ENCODE data around the gene CARD8. TPM values are rescaled to one million over a fixed set of nuclear protein-coding genes. Genes with fewer than 3 reads are reported as not detected.

CARD8 gene
- total and polyA plus RNA-seq, 8 donors = 8.6 to 26.0 (median 16.8) TPM

DNA sequence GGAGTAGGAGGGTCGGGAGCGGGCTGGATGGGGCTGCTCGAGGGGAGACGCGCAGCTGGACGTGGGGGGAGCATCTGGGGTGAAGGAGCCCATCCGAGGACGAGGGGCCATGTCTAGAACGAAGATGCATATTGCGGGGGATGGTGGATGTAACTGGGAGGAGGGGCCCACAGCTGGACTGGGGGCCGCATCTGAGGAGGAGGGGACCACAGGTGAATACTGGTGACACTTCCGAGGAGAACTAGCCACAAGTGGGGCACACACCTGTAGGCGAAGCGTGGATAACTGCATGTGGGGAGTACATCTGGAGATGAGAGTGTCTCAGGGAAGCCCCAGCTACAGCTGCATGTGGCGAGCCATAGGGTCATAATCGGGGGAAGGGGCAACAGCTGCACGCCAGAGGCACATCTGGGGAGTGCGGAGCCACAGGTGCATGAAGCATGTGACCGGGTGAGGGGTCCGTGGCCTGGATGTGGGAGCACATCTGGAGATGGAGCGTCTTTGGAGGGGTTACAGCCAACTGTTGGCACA is 84.8 kb downstream of the CARD8 start:
- ATAC-seq (peak in 1 of 4 donors; percentile 1), DNase-seq (peak in 2 of 6 donors; percentile 20 to 41), FAIRE-seq (no peak)
- Histone ChIP-seq H3K4me1 (peaks cover 0 to 8% (median 0%) of the 10 kb centered on the region in 3 donors), H3K4me3 (peak overlapping the region; percentile 74 to 91 (median 84)), H3K27ac (peak overlapping the region in 2 of 4 donors; percentile 92 to 96), H3K36me3 (no peaks in the 10 kb centered on the region), H3K27me3 (no peaks in the 10 kb centered on the region), H3K9me3 (no peaks in the 10 kb centered on the region)
- intact Hi-C loops (cut with DNase I) = no loop called here
- TF ChIP-seq, protein P1, sequence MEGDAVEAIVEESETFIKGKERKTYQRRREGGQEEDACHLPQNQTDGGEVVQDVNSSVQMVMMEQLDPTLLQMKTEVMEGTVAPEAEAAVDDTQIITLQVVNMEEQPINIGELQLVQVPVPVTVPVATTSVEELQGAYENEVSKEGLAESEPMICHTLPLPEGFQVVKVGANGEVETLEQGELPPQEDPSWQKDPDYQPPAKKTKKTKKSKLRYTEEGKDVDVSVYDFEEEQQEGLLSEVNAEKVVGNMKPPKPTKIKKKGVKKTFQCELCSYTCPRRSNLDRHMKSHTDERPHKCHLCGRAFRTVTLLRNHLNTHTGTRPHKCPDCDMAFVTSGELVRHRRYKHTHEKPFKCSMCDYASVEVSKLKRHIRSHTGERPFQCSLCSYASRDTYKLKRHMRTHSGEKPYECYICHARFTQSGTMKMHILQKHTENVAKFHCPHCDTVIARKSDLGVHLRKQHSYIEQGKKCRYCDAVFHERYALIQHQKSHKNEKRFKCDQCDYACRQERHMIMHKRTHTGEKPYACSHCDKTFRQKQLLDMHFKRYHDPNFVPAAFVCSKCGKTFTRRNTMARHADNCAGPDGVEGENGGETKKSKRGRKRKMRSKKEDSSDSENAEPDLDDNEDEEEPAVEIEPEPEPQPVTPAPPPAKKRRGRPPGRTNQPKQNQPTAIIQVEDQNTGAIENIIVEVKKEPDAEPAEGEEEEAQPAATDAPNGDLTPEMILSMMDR (IDR thresholded peaks at IDR 0.05) = no peak
- 1 to 2% methylated on average over 21 of the region's 21 CpGs for WGBS, 2 donors

DNA sequence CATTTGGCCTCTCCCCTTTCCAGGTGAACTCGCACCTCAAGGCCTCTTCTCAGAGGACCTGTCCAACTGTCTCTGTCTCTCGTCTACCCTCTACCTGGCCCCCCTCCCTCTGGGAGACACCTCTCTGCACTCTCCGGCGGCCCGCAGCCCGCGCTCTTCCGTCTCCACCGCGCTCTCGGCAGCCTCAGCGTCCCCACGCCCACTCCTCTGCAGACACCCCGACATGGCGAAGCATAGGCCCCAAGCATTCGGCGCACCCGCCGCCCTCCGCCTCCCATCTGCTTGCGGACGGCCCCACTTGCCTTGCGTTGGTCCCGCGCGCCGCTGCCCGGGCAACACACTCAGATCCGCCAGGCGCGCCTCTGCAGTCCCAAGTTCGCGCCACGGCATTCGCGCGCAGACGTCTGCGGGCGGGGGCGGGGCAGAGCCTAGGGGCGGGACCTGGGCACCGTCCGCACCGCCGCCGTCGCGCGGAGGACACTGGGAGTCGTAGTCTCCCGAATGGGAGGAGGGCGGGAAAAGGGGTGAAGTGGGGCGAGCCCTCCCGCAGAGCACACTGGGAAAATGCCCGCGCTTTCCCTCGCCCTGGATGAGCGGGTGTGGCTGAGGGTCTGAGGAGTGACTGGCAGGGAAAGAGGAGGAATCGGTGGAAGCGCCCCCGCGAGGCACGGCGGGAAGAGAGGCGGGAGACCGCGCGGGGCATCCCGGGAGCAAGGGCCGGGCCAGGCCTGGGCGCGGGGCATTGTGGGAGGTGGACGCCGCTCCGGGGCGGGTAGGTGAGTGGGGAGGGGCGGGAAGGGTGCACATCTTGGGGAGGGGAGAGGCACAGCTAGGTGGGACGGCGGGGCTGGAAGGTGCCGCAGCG is 85.5 kb downstream of the CARD8 start, which contains the start of the genes LIG1 and ZSWIM9:
LIG1 (minus strand) TSS at position 406 of the 865 bp plus-strand sequence. CDS start 4,778 bp downstream, outside the sequence.
ZSWIM9 (plus strand) TSS at position 742 of the 865 bp plus-strand sequence. CDS start 1,123 bp downstream, outside the sequence.
- intact Hi-C loops (cut with DNase I) = no loop called here
- TF ChIP-seq, protein P1 (IDR thresholded peaks at IDR 0.05) = no peak
- WGBS, 2 donors = 0% methylated on average over 75 to 82 of the region's 82 CpGs

DNA sequence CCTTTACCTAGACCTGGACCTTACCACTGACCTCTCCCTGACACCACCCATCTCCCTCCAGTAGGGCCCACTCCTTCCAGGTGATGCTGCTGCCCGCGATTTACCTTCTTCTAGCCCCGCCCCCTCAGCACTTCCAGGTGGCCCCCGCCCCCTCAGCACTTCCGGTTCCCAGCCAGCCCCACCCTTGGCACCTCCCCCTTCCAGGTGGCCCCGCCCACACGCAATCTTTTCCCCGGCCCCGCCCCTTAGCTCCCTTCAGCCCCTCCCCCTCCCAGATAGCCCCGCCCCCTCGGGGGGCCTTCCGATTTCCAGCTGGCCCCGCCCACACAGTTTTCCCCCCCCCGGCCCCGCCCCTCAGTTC is 86.2 kb downstream of the CARD8 start:
- peaks cover 0 to 8% (median 0%) of the 10 kb centered on the region in 3 donors for H3K4me1 ChIP-seq
- FAIRE-seq = no peak
- peak overlapping the region in 3 of 4 donors; percentile 74 to 91 (median 83) for H3K4me3 ChIP-seq
- DNase-seq = peak; percentile 71 to 97 (median 91)
- H3K27me3 ChIP-seq = no peaks in the 10 kb centered on the region
- peaks cover 0 to 8% (median 0%) of the 10 kb centered on the region in 3 donors for H3K36me3 ChIP-seq
- peak; percentile 68 to 86 (median 78) for ATAC-seq
- 2 to 4% methylated on average over 15 of the region's 15 CpGs for WGBS, 2 donors
- H3K27ac ChIP-seq = peak overlapping the region in 3 of 4 donors; percentile 90 to 96 (median 92)
- no peaks in the 10 kb centered on the region for H3K9me3 ChIP-seq
- intact Hi-C loops (cut with DNase I) = no loop called here
- TF ChIP-seq, protein P1 (IDR thresholded peaks at IDR 0.05) = no peak

More for the DNA sequence above, 85.5 kb downstream of the CARD8 start, which contains the start of the genes LIG1 and ZSWIM9:
- peaks cover 0 to 8% (median 0%) of the 10 kb centered on the region in 3 donors for H3K4me1 ChIP-seq
- peak within 1 kb of the TSS; percentile 86 to 96 (median 91) for H3K27ac ChIP-seq
- H3K36me3 ChIP-seq = peaks cover 0 to 2% (median 0%) of the 10 kb centered on the region in 3 donors
- no peak for FAIRE-seq
- ATAC-seq = peak; percentile 93 to 97 (median 94)
- no peaks in the 10 kb centered on the region for H3K9me3 ChIP-seq
- DNase-seq = peak; percentile 90 to 96 (median 92)
- peak within 1 kb of the TSS; percentile 74 to 91 (median 84) for H3K4me3 ChIP-seq
- H3K27me3 ChIP-seq = no peaks in the 10 kb centered on the region

DNA sequence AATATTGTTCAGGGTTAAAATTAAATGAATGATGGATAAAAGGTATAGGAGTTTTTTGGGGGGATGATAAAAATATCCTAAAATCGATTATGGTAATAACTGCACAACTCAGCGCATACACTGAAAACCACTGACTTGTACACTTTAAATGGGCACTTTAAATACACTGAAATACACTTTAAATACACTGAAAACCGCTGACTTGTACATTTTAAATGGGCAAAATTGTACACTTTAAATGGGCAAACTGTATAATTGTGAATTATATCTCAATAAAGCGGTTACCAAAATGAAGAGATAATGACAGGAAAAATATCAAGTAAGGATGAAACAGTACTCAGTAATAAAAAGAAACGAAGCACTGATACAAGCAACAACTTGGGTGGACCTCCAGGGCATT is 87.0 kb downstream of the CARD8 start:
- Histone ChIP-seq H3K36me3 (peaks cover 0 to 13% (median 0%) of the 10 kb centered on the region in 3 donors), H3K27ac (no peak overlapping the region), H3K9me3 (no peaks in the 10 kb centered on the region), H3K4me3 (no peak overlapping the region), H3K4me1 (peaks cover 0 to 8% (median 0%) of the 10 kb centered on the region in 3 donors), H3K27me3 (no peaks in the 10 kb centered on the region)
- TF ChIP-seq, protein P1 (IDR thresholded peaks at IDR 0.05) = no peak
- DNase-seq (no peak), FAIRE-seq (no peak), ATAC-seq (no peak)
- 78 to 83% methylated on average over 5 of the region's 5 CpGs for WGBS, 2 donors
- intact Hi-C loops (cut with DNase I) = no loop called here
